Activated CD8-positive, alpha-beta T cell treated with anti-CD3 and anti-CD28 coated beads for 36 hours (primary cell): Measurements from ENCODE around the gene SBDS. TPM values are rescaled to one million over a fixed set of nuclear protein-coding genes. Genes with fewer than 3 reads are reported as not detected.

Experiments used
- ATAC-seq: fragments of 200-7000 bp; cut with Tn5 transposase; one replicate; pipeline ENCODE4 v1.10.0; 2021; ENCODE audit warnings: mild to moderate bottlenecking, moderate library complexity
- CTCF ChIA-PET: fragments of 350-600 bp; sonication (Branson Sonifier 250); formaldehyde crosslinking; loops from one replicate; lab custom pipeline; 2021; ENCODE audit warnings: antibody characterized with exemption; lab: Charles Lee
- POLR2A ChIA-PET: fragments of 350-600 bp; sonication (Branson Sonifier 250); formaldehyde crosslinking; loops from one replicate; lab custom pipeline; 2021; ENCODE audit warnings: antibody characterized with exemption; lab: Charles Lee
- DNase-seq: peaks from one replicate; pipeline ENCODE4 v3.0.0-alpha.2; 2020
- H3K27ac Mint-ChIP-seq: one replicate; pipeline ENCODE4 v1.8.0; 2021; ENCODE audit warnings: mild to moderate bottlenecking, mixed read lengths
- H3K27me3 Mint-ChIP-seq: one replicate; pipeline ENCODE4 v1.8.0; 2021; ENCODE audit warnings: mixed read lengths
- H3K36me3 Mint-ChIP-seq: one replicate; pipeline ENCODE4 v1.8.0; 2021; ENCODE audit warnings: low read depth, mixed read lengths
- H3K4me1 Mint-ChIP-seq: one replicate; pipeline ENCODE4 v1.8.0; 2021; ENCODE audit warnings: low read depth, mixed read lengths
- H3K4me3 Mint-ChIP-seq: one replicate; pipeline ENCODE4 v1.8.0; 2021; ENCODE audit warnings: mild to moderate bottlenecking, moderate library complexity, mixed read lengths
- H3K9me3 Mint-ChIP-seq: one replicate; pipeline ENCODE4 v1.8.0; 2021; ENCODE audit warnings: mixed read lengths
- CTCF ChIP-seq: fragments of 200-600 bp; IDR thresholded peaks from one replicate; pipeline ENCODE4 v1.8.0; 2022; ENCODE audit warnings: antibody characterized with exemption, mild to moderate bottlenecking
- intact Hi-C: fragments of 100-400 bp; cut with micrococcal nuclease; formaldehyde crosslinking; loops from one replicate; pipeline ENCODE4 v1.10.0; 2022
- total RNA-seq, 2 experiments: library from RNA; stranded (reverse); gene quantifications; one replicate each; pipeline ENCODE4 v1.2.3, GENCODE V29; 2021

The SBDS gene
- total RNA-seq, 2 experiments from 2014 or later: 63.7 to 63.9 TPM

GRCh38 chr7:66950763-66951162 is 44.6 kb downstream of the SBDS start:
- peaks cover 2% of the 10 kb centered on the region for H3K4me1 Mint-ChIP-seq
- H3K27me3 Mint-ChIP-seq: no peaks in the 10 kb centered on the region
- no peak for TF ChIP-seq CTCF
- POLR2A ChIA-PET: no interaction called here
- DNase-seq (no peak), ATAC-seq (no peak)
- H3K9me3 Mint-ChIP-seq: no peaks in the 10 kb centered on the region
- intact Hi-C loops: no loop called here
- CTCF ChIA-PET: no interaction called here
- H3K4me3 Mint-ChIP-seq: no peak overlapping the region
- H3K36me3 Mint-ChIP-seq: peaks cover 36% of the 10 kb centered on the region
- H3K27ac Mint-ChIP-seq: no peak overlapping the region

GRCh38 chr7:66950311-66950710 is 45.1 kb downstream of the SBDS start:
- H3K9me3 Mint-ChIP-seq: no peaks in the 10 kb centered on the region
- POLR2A ChIA-PET: interaction anchor here (1.3 kb wide), 1 partner anchor 10 kb away, joined by 4 read pairs; no protein-coding TSS in a partner anchor

GRCh38 chr7:66948480-66949109 is 46.8 kb downstream of the SBDS start:
- no peaks in the 10 kb centered on the region for H3K9me3 Mint-ChIP-seq
- intact Hi-C loops: no loop called here
- H3K4me3 Mint-ChIP-seq: no peak overlapping the region
- no peak overlapping the region for H3K27ac Mint-ChIP-seq
- no peak for TF ChIP-seq CTCF
- H3K27me3 Mint-ChIP-seq: no peaks in the 10 kb centered on the region
- ATAC-seq: no peak
- CTCF ChIA-PET: no interaction called here
- POLR2A ChIA-PET: no interaction called here
- peaks cover 42% of the 10 kb centered on the region for H3K36me3 Mint-ChIP-seq
- H3K4me1 Mint-ChIP-seq: no peaks in the 10 kb centered on the region
- DNase-seq: no peak

More at GRCh38 chr7:66950311-66950710, 45.1 kb downstream of the SBDS start:
- H3K27ac Mint-ChIP-seq: no peak overlapping the region
- H3K27me3 Mint-ChIP-seq: no peaks in the 10 kb centered on the region
- CTCF ChIA-PET: no interaction called here
- intact Hi-C loops: no loop called here
- no peak for ATAC-seq
- H3K36me3 Mint-ChIP-seq: peaks cover 36% of the 10 kb centered on the region
- no peak for TF ChIP-seq CTCF
- DNase-seq: no peak
- H3K4me3 Mint-ChIP-seq: no peak overlapping the region
- no peaks in the 10 kb centered on the region for H3K4me1 Mint-ChIP-seq

- peaks cover 38% of the 10 kb centered on the region for H3K36me3 Mint-ChIP-seq
- CTCF ChIA-PET: no interaction called here
- H3K9me3 Mint-ChIP-seq: no peaks in the 10 kb centered on the region
- no peak overlapping the region for H3K27ac Mint-ChIP-seq
- intact Hi-C loops: no loop called here
- no peak for ATAC-seq
- no peak overlapping the region for H3K4me3 Mint-ChIP-seq
- H3K4me1 Mint-ChIP-seq: peaks cover 2% of the 10 kb centered on the region
- POLR2A ChIA-PET: no interaction called here
- TF ChIP-seq CTCF: no peak
- DNase-seq: no peak
- H3K27me3 Mint-ChIP-seq: no peaks in the 10 kb centered on the region
Observed at GRCh38 chr7:66946545-66946944, 48.8 kb downstream of the SBDS start.

- Mint-ChIP-seq H3K4me3 (no peak overlapping the region), H3K36me3 (peaks cover 45% of the 10 kb centered on the region), H3K27me3 (no peaks in the 10 kb centered on the region), H3K9me3 (no peaks in the 10 kb centered on the region), H3K4me1 (peaks cover 38% of the 10 kb centered on the region), H3K27ac (peak overlapping the region; percentile 36)
- intact Hi-C loops: no loop called here
- DNase-seq: no peak
- TF ChIP-seq CTCF: no peak
- ChIA-PET CTCF (interaction anchor here (1.3 kb wide), 1 partner anchor 80 kb away, joined by 3 read pairs; no protein-coding TSS in a partner anchor), POLR2A (interaction anchor here (1.2 to 1.9 kb wide), 2 partner anchors 12 to 20 kb away, joined by 4 to 7 read pairs; no protein-coding TSS in a partner anchor)
- ATAC-seq: no peak
Observed at GRCh38 chr7:66939325-66939724, 56.1 kb downstream of the SBDS start.
